Chondrocyte (in vitro differentiated cells): Measurements from ENCODE around the gene CDK6. TPM values are rescaled to one million over a fixed set of nuclear protein-coding genes. Genes with fewer than 3 reads are reported as not detected.

Experiments
- DNase-seq: peaks from one replicate; pipeline ENCODE4 v3.0.0; 2021; ENCODE audit warnings: mixed read lengths, low spot score
- H3K27ac Mint-ChIP-seq: one replicate; pipeline ENCODE4 v1.8.0; 2021; ENCODE audit warnings: mild to moderate bottlenecking, moderate library complexity, mixed read lengths; ENCODE audit not compliant: unreplicated experiment
- H3K27me3 Mint-ChIP-seq: 2 replicates; pipeline ENCODE4 v1.8.0; 2021; ENCODE audit warnings: low read depth, mixed read lengths
- H3K36me3 Mint-ChIP-seq: 2 replicates; pipeline ENCODE4 v1.8.0; 2021; ENCODE audit warnings: low read depth, mixed read lengths
- H3K4me1 Mint-ChIP-seq: 2 replicates; pipeline ENCODE4 v1.8.0; 2021; ENCODE audit warnings: low read depth, mild to moderate bottlenecking, mixed read lengths
- H3K4me3 Mint-ChIP-seq: one replicate; pipeline ENCODE4 v1.8.0; 2021; ENCODE audit warnings: mild to moderate bottlenecking, moderate library complexity, mixed read lengths; ENCODE audit not compliant: unreplicated experiment
- H3K9me3 Mint-ChIP-seq: 2 replicates; pipeline ENCODE4 v1.8.0; 2021; ENCODE audit warnings: low read depth, mixed read lengths
- total RNA-seq: library from RNA; stranded (reverse); gene quantifications from 3 replicates; pipeline ENCODE4 v1.2.1, GENCODE V29; 2021
- TF ChIP-seq, protein P1 (sequence below): fragments of 200-600 bp; sonication (generic); IDR thresholded peaks from 2 replicates; pipeline ENCODE4 v1.5.0; 2021; ENCODE audit warnings: antibody characterized with exemption, mild to moderate bottlenecking, moderate library complexity

Gene CDK6
- total RNA-seq, 1 donor from 2014 or later = 162 TPM

DNA sequence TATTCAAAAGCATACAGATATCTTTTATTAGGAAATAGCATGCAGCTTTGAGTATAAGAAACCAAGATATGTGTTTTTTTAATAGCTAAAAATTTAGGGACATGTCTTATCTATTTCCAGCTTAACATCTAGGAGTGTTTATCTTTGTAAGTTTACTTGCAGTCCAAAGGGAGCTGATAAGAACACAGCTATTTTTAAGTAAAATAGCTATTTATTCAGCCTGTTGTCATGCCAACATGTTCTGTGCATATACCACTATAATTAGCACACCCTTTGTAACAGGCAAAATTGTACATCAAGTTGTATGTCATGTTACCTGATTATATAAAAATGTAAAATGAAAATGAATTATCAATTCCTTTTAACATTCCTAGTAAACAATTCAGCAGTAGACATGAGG, 275.8 kb downstream of the CDK6 start:
- Mint-ChIP-seq H3K36me3 (peaks cover 24% of the 10 kb centered on the region), H3K4me3 (no peak overlapping the region), H3K27ac (no peak overlapping the region), H3K4me1 (no peaks in the 10 kb centered on the region), H3K9me3 (no peaks in the 10 kb centered on the region), H3K27me3 (no peaks in the 10 kb centered on the region)
- DNase-seq = no peak
- TF ChIP-seq, protein P1, sequence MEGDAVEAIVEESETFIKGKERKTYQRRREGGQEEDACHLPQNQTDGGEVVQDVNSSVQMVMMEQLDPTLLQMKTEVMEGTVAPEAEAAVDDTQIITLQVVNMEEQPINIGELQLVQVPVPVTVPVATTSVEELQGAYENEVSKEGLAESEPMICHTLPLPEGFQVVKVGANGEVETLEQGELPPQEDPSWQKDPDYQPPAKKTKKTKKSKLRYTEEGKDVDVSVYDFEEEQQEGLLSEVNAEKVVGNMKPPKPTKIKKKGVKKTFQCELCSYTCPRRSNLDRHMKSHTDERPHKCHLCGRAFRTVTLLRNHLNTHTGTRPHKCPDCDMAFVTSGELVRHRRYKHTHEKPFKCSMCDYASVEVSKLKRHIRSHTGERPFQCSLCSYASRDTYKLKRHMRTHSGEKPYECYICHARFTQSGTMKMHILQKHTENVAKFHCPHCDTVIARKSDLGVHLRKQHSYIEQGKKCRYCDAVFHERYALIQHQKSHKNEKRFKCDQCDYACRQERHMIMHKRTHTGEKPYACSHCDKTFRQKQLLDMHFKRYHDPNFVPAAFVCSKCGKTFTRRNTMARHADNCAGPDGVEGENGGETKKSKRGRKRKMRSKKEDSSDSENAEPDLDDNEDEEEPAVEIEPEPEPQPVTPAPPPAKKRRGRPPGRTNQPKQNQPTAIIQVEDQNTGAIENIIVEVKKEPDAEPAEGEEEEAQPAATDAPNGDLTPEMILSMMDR = no peak

DNA sequence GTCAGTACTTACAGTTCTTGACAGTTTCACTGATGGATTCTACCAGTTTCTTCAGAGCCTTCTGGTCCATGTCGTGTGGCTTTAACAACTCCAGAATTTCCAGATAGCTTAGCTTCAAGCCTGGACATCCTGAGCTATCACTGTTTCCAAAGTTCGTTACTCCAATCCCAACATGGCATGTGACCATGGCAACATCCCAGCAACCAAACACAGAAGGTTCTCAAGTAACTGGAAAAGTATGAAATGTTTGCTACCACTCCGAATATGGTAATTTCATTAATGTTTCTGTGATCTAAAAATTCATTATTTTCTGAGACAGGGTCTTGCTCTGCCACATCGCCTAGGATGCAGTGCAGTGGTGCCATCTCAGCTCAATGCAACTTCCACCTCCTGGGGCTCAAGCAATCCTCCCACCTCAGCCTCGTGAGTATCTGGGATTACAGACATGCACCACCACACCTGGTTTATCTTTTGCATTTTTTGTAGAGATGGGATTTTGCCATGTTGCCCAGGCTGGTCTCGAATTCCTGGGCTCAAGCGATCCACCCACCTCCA, 278.5 kb downstream of the CDK6 start:
- no peak overlapping the region for H3K4me3 Mint-ChIP-seq
- H3K4me1 Mint-ChIP-seq = no peaks in the 10 kb centered on the region
- no peak for DNase-seq
- H3K27me3 Mint-ChIP-seq = no peaks in the 10 kb centered on the region
- H3K27ac Mint-ChIP-seq = no peak overlapping the region
- peaks cover 10% of the 10 kb centered on the region for H3K36me3 Mint-ChIP-seq
- no peaks in the 10 kb centered on the region for H3K9me3 Mint-ChIP-seq
- TF ChIP-seq, protein P1 = no peak

DNA sequence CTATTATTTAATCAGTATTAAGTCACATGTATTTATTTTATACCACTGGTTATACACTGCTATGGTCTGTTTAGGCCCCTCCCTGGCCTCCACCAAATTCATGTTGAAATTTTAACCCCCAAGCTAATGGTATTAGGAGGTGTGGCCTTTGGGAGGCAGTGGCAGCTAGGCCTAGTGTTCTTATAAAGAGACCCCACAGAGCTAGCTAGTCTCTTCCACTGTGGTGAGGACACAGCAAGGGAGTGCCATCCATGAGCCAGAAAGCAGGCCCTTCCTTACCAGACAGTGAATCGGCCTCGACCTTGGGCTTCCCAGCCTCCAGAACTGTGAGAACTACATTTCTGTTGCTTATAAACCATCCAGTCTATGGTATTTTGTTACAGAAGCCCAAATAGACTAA, 279.1 kb downstream of the CDK6 start:
- no peaks in the 10 kb centered on the region for H3K4me1 Mint-ChIP-seq
- H3K36me3 Mint-ChIP-seq = peaks cover 8% of the 10 kb centered on the region
- H3K9me3 Mint-ChIP-seq = no peaks in the 10 kb centered on the region
- TF ChIP-seq, protein P1 = no peak
- H3K4me3 Mint-ChIP-seq = no peak overlapping the region
- H3K27ac Mint-ChIP-seq = no peak overlapping the region
- DNase-seq = no peak
- H3K27me3 Mint-ChIP-seq = no peaks in the 10 kb centered on the region

Other genes starting within 250 kb of the CDK6 start
- gene FAM133B, start 246.2 kb downstream of the CDK6 start, total RNA-seq = 12.6 to 15.4 TPM (median 14.4 TPM) in 3 replicates